K562 (cell line): ENCODE results near the gene DAB2IP. TPM values are rescaled to one million over a fixed set of nuclear protein-coding genes. Genes with fewer than 3 reads are reported as not detected.

Experiments used
- ATAC-seq: fragments of 200-7000 bp; cut with Tn5 transposase; 3 replicates; pipeline ENCODE4 v1.9.1; 2020; ENCODE audit warnings: moderate library complexity
- BruUV-seq: library from RNA; stranded (reverse); fragments of 400-500 nt; replicated peaks from 2 replicates; lab custom pipeline; 2021; lab: Mats Ljungman, UMichigan
- CTCF ChIA-PET: fragments of 300-600 bp; formaldehyde crosslinking; extraction: SDS; loops from one replicate; lab custom pipeline; 2021; ENCODE audit warnings: low intra/inter-chr PET ratio; lab: Yijun Ruan, JAX
- POLR2A ChIA-PET: fragments of 300-600, 350-650 bp; sonication (Branson Sonifier 250); formaldehyde crosslinking; extraction: SDS; loops from one replicate; lab custom pipeline; 2021; ENCODE audit warnings: antibody characterized with exemption, inconsistent platforms; lab: Yijun Ruan, JAX
- DNase-seq, 4 experiments: peaks; one replicate each; pipeline versions ENCODE4 v3.0.0 to v3.0.0-alpha.2; 2011 to 2018; ENCODE audit warnings: low spot score in 3 of 4, mixed read lengths in 3 of 4; ENCODE audit errors: extremely low read depth in 1 of 4
- FAIRE-seq: peaks from 2 replicates; lab custom pipeline; 2011; peaks lifted over from hg19 to GRCh38; lab: Jason Lieb, UNC
- H2AFZ ChIP-seq: 2 replicates; pipeline ENCODE4 v1.6.0; 2011; ENCODE audit warnings: low read depth, low read length, control low read depth, inconsistent platforms
- H3K27ac ChIP-seq: fragments of 200-600 bp; 3 replicates; pipeline ENCODE4 v1.8.0; 2011; ENCODE audit warnings: low read depth, mild to moderate bottlenecking, control low read depth, inconsistent platforms, low read length, moderate library complexity, mixed read lengths; ENCODE audit errors: extremely low read depth
- H3K27me3 ChIP-seq, 2 experiments: fragments of 300-600 bp in 1 of 2; 2 replicates in 1 of 2; 3 replicates in 1 of 2; pipeline versions ENCODE4 v1.6.0 to v1.8.0; 2011; ENCODE audit warnings: inconsistent platforms in 2 of 2, low read length in 2 of 2, mild to moderate bottlenecking in 1 of 2, mixed read lengths in 1 of 2, moderate library complexity in 1 of 2; ENCODE audit not compliant: control insufficient read depth in 2 of 2, insufficient read depth in 2 of 2
- H3K36me3 ChIP-seq: fragments of 300-600 bp; 3 replicates; pipeline ENCODE4 v1.8.0; 2011; ENCODE audit warnings: mild to moderate bottlenecking, low read length, inconsistent platforms; ENCODE audit not compliant: control insufficient read depth, insufficient read depth
- H3K4me1 ChIP-seq, 2 experiments: fragments of 200-600 bp in 1 of 2; replicated peaks in 1 of 2; 2 replicates in 1 of 2; 3 replicates in 1 of 2; pipeline versions ENCODE4 v1.5.1 to v1.8.0; 2011; ENCODE audit warnings: inconsistent platforms in 2 of 2, low read length in 2 of 2, mild to moderate bottlenecking in 1 of 2, mixed read lengths in 1 of 2, moderate library complexity in 1 of 2; ENCODE audit not compliant: control insufficient read depth in 2 of 2, insufficient read depth in 2 of 2
- H3K4me2 ChIP-seq: 2 replicates; pipeline ENCODE4 v1.6.1; 2011; ENCODE audit warnings: low read length, control low read depth, inconsistent platforms, mixed read lengths; ENCODE audit not compliant: insufficient read depth
- H3K4me3 ChIP-seq: fragments of 200-600 bp; sonication (generic), shearing (Covaris generic); 2 replicates; pipeline ENCODE4 v1.5.1; 2016; ENCODE audit warnings: control low read depth, inconsistent platforms
- H3K79me2 ChIP-seq: fragments of 200-600 bp; 3 replicates; pipeline ENCODE4 v1.8.0; 2011; ENCODE audit warnings: low read length, inconsistent platforms; ENCODE audit not compliant: control insufficient read depth, insufficient read depth
- H3K9ac ChIP-seq, 2 experiments: 2 replicates each; pipeline versions ENCODE4 v1.6.0 to v1.6.1; 2011; ENCODE audit warnings: low read depth in 2 of 2, low read length in 2 of 2, control low read depth in 1 of 2, inconsistent platforms in 1 of 2, mild to moderate bottlenecking in 1 of 2, mixed read lengths in 1 of 2; ENCODE audit not compliant: insufficient read depth in 1 of 2
- H3K9me1 ChIP-seq: one replicate; pipeline ENCODE4 v1.6.0; 2011; ENCODE audit warnings: inconsistent platforms, mild to moderate bottlenecking, low read length, moderate library complexity; ENCODE audit not compliant: control insufficient read depth, insufficient read depth
- H3K9me3 ChIP-seq: replicated peaks from 2 replicates; pipeline ENCODE4 v1.5.1; 2011; ENCODE audit warnings: low read depth, low read length, inconsistent platforms; ENCODE audit not compliant: control insufficient read depth, insufficient read depth
- H4K20me1 ChIP-seq: replicated peaks from 2 replicates; pipeline ENCODE4 v1.6.1; 2011; ENCODE audit warnings: low read length, inconsistent platforms, mixed read lengths; ENCODE audit not compliant: control insufficient read depth, insufficient read depth
- THAP7 ChIP-seq: fragments of 250-450 bp; sonication (Bioruptor Pico); IDR thresholded peaks from 2 replicates; pipeline ENCODE4 v1.5.0; 2021
- ZFX ChIP-seq: sonication (generic); formaldehyde crosslinking; IDR thresholded peaks from 2 replicates; pipeline ENCODE4 v1.8.0; 2022; ENCODE audit warnings: mild to moderate bottlenecking, missing genetic modification reagents, moderate library complexity
- WGBS: fragments of 100-300 bp; shearing (Covaris generic); methylation state at CpG from one replicate; pipeline ENCODE4 v1.1.6; 2016; ENCODE audit warnings: low coverage, mixed read lengths; ENCODE audit not compliant: insufficient coverage; ENCODE audit errors: missing lambda C conversion rate; 5-methylcytosine and 5-hydroxymethylcytosine counted together
- in situ Hi-C: fragments of 300-500 bp; cut with MboI; formaldehyde crosslinking; loops from 4 replicates; pipeline ENCODE4 v1.15.0; 2018; ENCODE audit warnings: inconsistent platforms, mixed read lengths
- intact Hi-C: fragments of 100-400 bp; cut with micrococcal nuclease; formaldehyde crosslinking; loops from 2 replicates; pipeline ENCODE4 v1.14.2; 2022
- polyA plus RNA-seq, 8 experiments: library from polyadenylated mRNA; depleted of rRNA in 4 of 8; stranded (reverse) in 5 of 8; unstranded in 3 of 8; fragments of >200 nt; fragmentation: Nextera tagmentation in 2 of 8; fragmentation: Illumina TruSeq in 1 of 8; extraction: Ambion mirVana in 2 of 8; extraction: Trizol in 1 of 8; gene quantifications; 2 replicates each; pipeline versions ENCODE4 v1.2.1 to v1.2.3, GENCODE V29; 2011 to 2014; ENCODE audit warnings: inconsistent platforms in 1 of 8, missing spikeins in 1 of 8
- total RNA-seq, 7 experiments: library from RNA; depleted of rRNA in 6 of 7; stranded (reverse); fragments of >200 nt in 6 of 7; fragmentation: Illumina TruSeq in 2 of 7; extraction: Trizol in 2 of 7; gene quantifications; 2 replicates each; pipeline versions ENCODE4 v1.2.1 to v1.2.3, GENCODE V29; 2011 to 2021; ENCODE audit warnings: low replicate concordance in 1 of 7

Gene DAB2IP
- total and polyA plus RNA-seq, 9 of the 15 experiments (the other 6 are each of a cell fraction or from before 2014, with no cell fraction given), result 0.04 to 0.31 (median 0.08) TPM; not detected in 5

GRCh38 chr9:121772600-121773285, 121.3 kb downstream of the DAB2IP start (continued):
- no peak for TF ChIP-seq THAP7 (CRISPR knock-in tag)

GRCh38 chr9:121773286-121773953, 122.0 kb downstream of the DAB2IP start:
- ChIA-PET CTCF (no interaction called here), POLR2A (no interaction called here)
- DNase-seq (no peak), FAIRE-seq (no peak), ATAC-seq (no peak)
- TF ChIP-seq ZFX (CRISPR knock-in tag), result no peak
- WGBS, result 3% methylated on average over 11 of the region's 18 CpGs
- in situ Hi-C loops (no loop called here), intact Hi-C loops (no loop called here)
- H4K20me1 ChIP-seq, result no peaks in the 10 kb centered on the region; the same call in 1 of the 2 replicates
- H3K79me2 ChIP-seq, result no peaks in the 10 kb centered on the region
- no peak overlapping the region for H3K27ac ChIP-seq
- no peak overlapping the region for H3K9ac ChIP-seq
- no peak overlapping the region for H3K4me2 ChIP-seq
- H3K9me3 ChIP-seq, result no peaks in the 10 kb centered on the region
- no TSS peak for BruUV-seq
- H3K27me3 ChIP-seq, result peaks cover 27 to 79% of the 10 kb centered on the region in 2 experiments
- no peaks in the 10 kb centered on the region for H3K36me3 ChIP-seq
- H3K4me1 ChIP-seq, result no peaks in the 10 kb centered on the region
- no peak overlapping the region for H3K4me3 ChIP-seq
- no peaks in the 10 kb centered on the region for H3K9me1 ChIP-seq
- no peak overlapping the region for H2AFZ ChIP-seq
